Stomach (tissue), 9 donors: ENCODE results near the gene STK32C. TPM values are rescaled to one million over a fixed set of nuclear protein-coding genes. Genes with fewer than 3 reads are reported as not detected.

ENCODE experiments used
- DNase-seq, 2 donors: peaks; one replicate each; pipeline versions ENCODE4 v3.0.0 to v3.0.0-alpha.2; 2013 to 2019
- H3K27ac ChIP-seq, 5 donors: fragments of 200-600 bp in 4 of 5; sonication (generic) in 4 of 5; one replicate each; pipeline ENCODE4 v1.5.1; 2013 to 2019; ENCODE audit warnings: mild to moderate bottlenecking in 1 of 5, moderate library complexity in 1 of 5
- H3K27me3 ChIP-seq, 3 donors: fragments of 200-600 bp; sonication (generic); one replicate each; pipeline ENCODE4 v1.5.1; 2017 to 2019; ENCODE audit warnings: mixed run types in 1 of 3
- H3K36me3 ChIP-seq, 4 donors: fragments of 200-600 bp; sonication (generic); 1 replicate in 3 of 4; 2 replicates in 1 of 4; pipeline ENCODE4 v1.5.1; 2016 to 2019
- H3K4me1 ChIP-seq, 4 donors: fragments of 200-600 bp; sonication (generic); one replicate each; pipeline ENCODE4 v1.5.1; 2016 to 2019
- H3K4me3 ChIP-seq, 4 donors: fragments of 200-600 bp; sonication (generic) in 3 of 4; one replicate each; pipeline ENCODE4 v1.5.1; 2016 to 2019; ENCODE audit warnings: mild to moderate bottlenecking in 1 of 4
- H3K9me3 ChIP-seq, 4 donors: fragments of 200-600 bp; sonication (generic); one replicate each; pipeline ENCODE4 v1.5.1; 2016 to 2019
- EP300 ChIP-seq: sonication (generic); formaldehyde crosslinking; IDR thresholded peaks from one replicate; pipeline ENCODE4 v1.6.1; 2017; ENCODE audit warnings: antibody characterized with exemption
- POLR2A ChIP-seq, 4 donors: fragments of 450-650 bp; IDR thresholded peaks; one replicate each; pipeline ENCODE4 v1.6.1; 2016; ENCODE audit warnings: antibody characterized with exemption in 4 of 4, control low read depth in 2 of 4, mild to moderate bottlenecking in 1 of 4, moderate library complexity in 1 of 4
- POLR2AphosphoS5 ChIP-seq, 3 donors: sonication (generic); formaldehyde crosslinking; IDR thresholded peaks; one replicate each; pipeline ENCODE4 v1.6.1; 2016; ENCODE audit warnings: antibody characterized with exemption in 3 of 3
- WGBS, 5 donors: extraction: QIAGEN DNeasy Blood & Tissue Kit in 3 of 5; methylation state at CpG; one replicate each; pipeline versions ENCODE4 v1.1.5 to v1.1.7; 2013 to 2018; 5-methylcytosine and 5-hydroxymethylcytosine counted together
- intact Hi-C: fragments of 100-400 bp; cut with DNase I; formaldehyde crosslinking; loops from one replicate; pipeline ENCODE4 v1.15.1; 2023; ENCODE audit warnings: low total_unique reads
- polyA plus RNA-seq, 3 donors: library from polyadenylated mRNA; stranded (reverse); fragments of 200-250 nt; gene quantifications; one replicate each; pipeline ENCODE4 v1.2.3, GENCODE V29; 2013
- total RNA-seq, 5 donors: library from RNA; depleted of rRNA; stranded (reverse); fragments of >200 nt; gene quantifications; one replicate each; pipeline versions ENCODE4 v1.1.0 to v1.2.3, GENCODE V29; 2014 to 2016
- TF ChIP-seq, protein P1 (sequence below), 7 experiments: fragments of 450-650 bp in 4 of 7; fragments of 200-600 bp in 3 of 7; sonication (generic) in 3 of 7; IDR thresholded peaks; one replicate each; pipeline ENCODE4 v1.5.1; 2016 to 2019; ENCODE audit warnings: antibody characterized with exemption in 7 of 7, control low read depth in 2 of 7, mild to moderate bottlenecking in 1 of 7
- donor health status: healthy with polysubstance abuse.
- donor health status: Bipolar disorder and iron deficiency.
- donor health status: healthy.

Gene STK32C
- total and polyA plus RNA-seq, 8 donors: 1.6 to 71.0 (median 7.9) TPM; not detected in 1

- Histone ChIP-seq H3K27ac (no peak overlapping the region), H3K4me1 (no peaks in the 10 kb centered on the region), H3K9me3 (no peaks in the 10 kb centered on the region), H3K36me3 (no peaks in the 10 kb centered on the region), H3K27me3 (peaks cover 0 to 32% (median 0%) of the 10 kb centered on the region in 3 donors), H3K4me3 (no peak overlapping the region)
- no peak for TF ChIP-seq EP300
- TF ChIP-seq, protein P1, sequence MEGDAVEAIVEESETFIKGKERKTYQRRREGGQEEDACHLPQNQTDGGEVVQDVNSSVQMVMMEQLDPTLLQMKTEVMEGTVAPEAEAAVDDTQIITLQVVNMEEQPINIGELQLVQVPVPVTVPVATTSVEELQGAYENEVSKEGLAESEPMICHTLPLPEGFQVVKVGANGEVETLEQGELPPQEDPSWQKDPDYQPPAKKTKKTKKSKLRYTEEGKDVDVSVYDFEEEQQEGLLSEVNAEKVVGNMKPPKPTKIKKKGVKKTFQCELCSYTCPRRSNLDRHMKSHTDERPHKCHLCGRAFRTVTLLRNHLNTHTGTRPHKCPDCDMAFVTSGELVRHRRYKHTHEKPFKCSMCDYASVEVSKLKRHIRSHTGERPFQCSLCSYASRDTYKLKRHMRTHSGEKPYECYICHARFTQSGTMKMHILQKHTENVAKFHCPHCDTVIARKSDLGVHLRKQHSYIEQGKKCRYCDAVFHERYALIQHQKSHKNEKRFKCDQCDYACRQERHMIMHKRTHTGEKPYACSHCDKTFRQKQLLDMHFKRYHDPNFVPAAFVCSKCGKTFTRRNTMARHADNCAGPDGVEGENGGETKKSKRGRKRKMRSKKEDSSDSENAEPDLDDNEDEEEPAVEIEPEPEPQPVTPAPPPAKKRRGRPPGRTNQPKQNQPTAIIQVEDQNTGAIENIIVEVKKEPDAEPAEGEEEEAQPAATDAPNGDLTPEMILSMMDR (IDR thresholded peaks at IDR 0.05): no peak
- no peak for TF ChIP-seq POLR2A (IDR thresholded peaks at IDR 0.05)
- no peak for TF ChIP-seq POLR2AphosphoS5 (IDR thresholded peaks at IDR 0.05)
- 79 to 89% (median 86%) methylated on average over 7 to 35 of the region's 35 CpGs for whole genome bisulfite sequencing, 5 donors
- intact Hi-C loops: no loop called here
- DNase-seq: no peak
These were observed 107.2 kb downstream of the STK32C start for GRCh38 chr10:132200344-132201110.

- H3K27me3 ChIP-seq: peaks cover 0 to 32% (median 0%) of the 10 kb centered on the region in 3 donors
- no peak overlapping the region for H3K27ac ChIP-seq
- H3K4me1 ChIP-seq: no peaks in the 10 kb centered on the region
- DNase-seq: no peak
- 77 to 86% (median 78%) methylated on average over 8 to 16 of the region's 16 CpGs for WGBS, 5 donors
- H3K9me3 ChIP-seq: no peaks in the 10 kb centered on the region
- no peak overlapping the region for H3K4me3 ChIP-seq
- no peaks in the 10 kb centered on the region for H3K36me3 ChIP-seq
- intact Hi-C loops: no loop called here
- no peak for TF ChIP-seq EP300
- TF ChIP-seq POLR2A (IDR thresholded peaks at IDR 0.05): no peak
- TF ChIP-seq POLR2AphosphoS5 (IDR thresholded peaks at IDR 0.05): no peak
- TF ChIP-seq, protein P1 (IDR thresholded peaks at IDR 0.05): no peak
These were observed 107.9 kb downstream of the STK32C start for GRCh38 chr10:132199854-132200311.

DNA sequence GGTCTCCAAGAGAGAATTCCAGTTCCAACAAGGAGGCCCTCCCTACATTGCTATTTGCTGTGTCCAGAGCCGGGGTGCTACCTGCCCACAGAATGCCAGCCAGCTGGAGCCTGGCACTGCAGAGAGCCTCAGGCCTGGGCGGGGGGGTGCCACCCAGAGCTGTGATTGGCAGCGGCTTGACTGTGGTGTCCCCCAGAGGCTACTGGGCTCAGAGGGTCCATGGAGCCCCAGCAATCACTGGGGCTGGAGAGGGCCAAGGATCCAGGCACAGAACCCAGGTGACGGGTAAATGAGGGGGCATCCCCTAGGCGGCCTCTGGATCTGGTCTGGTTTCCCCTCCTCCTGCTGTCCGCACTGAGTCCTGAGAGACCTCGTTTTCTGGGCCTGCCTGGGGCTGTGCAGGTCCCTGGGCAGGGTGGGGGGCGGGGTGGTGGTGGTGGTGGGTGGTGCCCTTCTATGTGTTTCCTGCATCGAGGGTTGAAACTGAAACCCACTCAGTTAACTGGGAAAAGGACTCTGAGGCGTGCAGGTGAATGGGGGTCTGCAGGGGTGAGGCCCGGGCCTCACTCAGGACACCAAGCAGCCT is 108.4 kb downstream of the STK32C start:
- intact Hi-C loops: no loop called here
- no peak for DNase-seq
- Histone ChIP-seq H3K36me3 (no peaks in the 10 kb centered on the region), H3K4me3 (no peak overlapping the region), H3K4me1 (no peaks in the 10 kb centered on the region), H3K27me3 (peaks cover 0 to 32% (median 0%) of the 10 kb centered on the region in 3 donors), H3K9me3 (no peaks in the 10 kb centered on the region), H3K27ac (no peak overlapping the region)
- 70 to 83% (median 75%) methylated on average over 7 to 11 of the region's 11 CpGs for WGBS, 5 donors
- TF ChIP-seq POLR2A (IDR thresholded peaks at IDR 0.05) (no peak), POLR2AphosphoS5 (IDR thresholded peaks at IDR 0.05) (no peak), EP300 (no peak)
- TF ChIP-seq, protein P1 (IDR thresholded peaks at IDR 0.05): no peak

GRCh38 chr10:132198381-132199181 is 109.2 kb downstream of the STK32C start:
- H3K9me3 ChIP-seq: no peaks in the 10 kb centered on the region
- H3K27ac ChIP-seq: no peak overlapping the region
- DNase-seq: no peak
- intact Hi-C loops: no loop called here
- H3K4me1 ChIP-seq: no peaks in the 10 kb centered on the region
- H3K27me3 ChIP-seq: peaks cover 0 to 32% (median 0%) of the 10 kb centered on the region in 3 donors
- TF ChIP-seq POLR2A (IDR thresholded peaks at IDR 0.05): no peak
- TF ChIP-seq POLR2AphosphoS5 (IDR thresholded peaks at IDR 0.05): no peak
- TF ChIP-seq, protein P1 (IDR thresholded peaks at IDR 0.05): no peak
- no peak for TF ChIP-seq EP300
- H3K36me3 ChIP-seq: no peaks in the 10 kb centered on the region
- H3K4me3 ChIP-seq: no peak overlapping the region
- whole genome bisulfite sequencing, 5 donors: 89 to 94% (median 90%) methylated on average over 20 to 35 of the region's 35 CpGs
